RWPE1 (cell line): Measurements from ENCODE around the gene ADAMTS16.

Experiments used
- CTCF ChIA-PET: fragments of 350-600 bp; sonication (Branson Sonifier 250); formaldehyde crosslinking; extraction: SDS; loops from one replicate; lab custom pipeline; 2021; lab: Yijun Ruan, JAX
- POLR2A ChIA-PET: fragments of 400-600 bp; formaldehyde crosslinking; extraction: SDS; loops from one replicate; lab custom pipeline; 2020; ENCODE audit warnings: antibody characterized with exemption; ENCODE audit not compliant: low non-redundant PET; lab: Yijun Ruan, JAX
- DNase-seq: peaks from one replicate; pipeline ENCODE4 v3.0.0; 2012; ENCODE audit warnings: low spot score
- H3K27ac ChIP-seq: fragments of 450-650 bp; 2 replicates; pipeline ENCODE4 v1.5.1; 2017
- TF ChIP-seq, protein P1 (sequence below): fragments of 450-650 bp; conservative IDR thresholded peaks from 2 replicates; pipeline ENCODE4 v1.5.1; 2017; ENCODE audit warnings: low read depth, mild to moderate bottlenecking

The ADAMTS16 gene

DNA sequence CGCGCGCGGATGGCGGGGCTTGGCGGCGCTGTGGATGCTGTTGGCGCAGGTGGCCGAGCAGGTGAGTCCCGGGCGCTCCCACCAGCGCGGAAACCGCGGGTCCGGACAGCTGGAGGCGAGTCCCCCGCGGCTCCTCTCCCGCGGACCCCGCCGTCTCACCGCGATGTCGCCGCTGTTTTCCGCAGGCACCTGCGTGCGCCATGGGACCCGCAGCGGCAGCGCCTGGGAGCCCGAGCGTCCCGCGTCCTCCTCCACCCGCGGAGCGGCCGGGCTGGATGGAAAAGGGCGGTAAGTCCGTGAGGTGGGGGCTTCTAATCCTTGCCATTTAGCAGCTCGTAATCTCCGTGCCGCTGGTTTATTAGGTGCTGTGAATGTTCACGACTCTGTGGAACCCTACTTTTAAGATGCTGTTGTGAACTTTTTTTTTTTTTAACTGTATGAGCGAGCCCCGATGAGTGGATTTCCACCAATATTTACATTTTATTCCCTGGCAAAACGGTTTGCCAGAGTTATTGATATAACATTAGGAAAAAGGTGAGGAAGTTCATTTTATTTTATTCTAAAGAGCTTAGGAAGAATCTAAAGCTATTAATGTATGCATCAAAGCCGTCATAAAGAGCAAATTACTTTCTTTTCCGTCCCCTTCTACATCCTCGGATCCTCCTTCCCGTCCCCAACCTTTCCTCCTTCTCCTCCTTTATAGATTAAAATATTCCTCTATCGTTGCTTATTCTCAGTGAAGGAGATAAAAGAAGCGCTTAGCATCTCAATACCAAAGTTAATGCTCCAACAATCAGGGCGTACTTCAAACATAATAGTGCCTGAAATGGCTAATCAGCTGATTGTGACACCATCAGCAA, 579 bp downstream of the ADAMTS16 start:
- no peak overlapping the region for H3K27ac ChIP-seq
- no peak for DNase-seq
- CTCF ChIA-PET, result interaction anchor here (0.7 to 1.5 kb wide), 2 partner anchors 278 to 1358 kb away, joined by 3 to 8 read pairs; no protein-coding TSS in a partner anchor
- TF ChIP-seq, protein P1, sequence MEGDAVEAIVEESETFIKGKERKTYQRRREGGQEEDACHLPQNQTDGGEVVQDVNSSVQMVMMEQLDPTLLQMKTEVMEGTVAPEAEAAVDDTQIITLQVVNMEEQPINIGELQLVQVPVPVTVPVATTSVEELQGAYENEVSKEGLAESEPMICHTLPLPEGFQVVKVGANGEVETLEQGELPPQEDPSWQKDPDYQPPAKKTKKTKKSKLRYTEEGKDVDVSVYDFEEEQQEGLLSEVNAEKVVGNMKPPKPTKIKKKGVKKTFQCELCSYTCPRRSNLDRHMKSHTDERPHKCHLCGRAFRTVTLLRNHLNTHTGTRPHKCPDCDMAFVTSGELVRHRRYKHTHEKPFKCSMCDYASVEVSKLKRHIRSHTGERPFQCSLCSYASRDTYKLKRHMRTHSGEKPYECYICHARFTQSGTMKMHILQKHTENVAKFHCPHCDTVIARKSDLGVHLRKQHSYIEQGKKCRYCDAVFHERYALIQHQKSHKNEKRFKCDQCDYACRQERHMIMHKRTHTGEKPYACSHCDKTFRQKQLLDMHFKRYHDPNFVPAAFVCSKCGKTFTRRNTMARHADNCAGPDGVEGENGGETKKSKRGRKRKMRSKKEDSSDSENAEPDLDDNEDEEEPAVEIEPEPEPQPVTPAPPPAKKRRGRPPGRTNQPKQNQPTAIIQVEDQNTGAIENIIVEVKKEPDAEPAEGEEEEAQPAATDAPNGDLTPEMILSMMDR, result no peak
- POLR2A ChIA-PET, result no interaction called here

DNA sequence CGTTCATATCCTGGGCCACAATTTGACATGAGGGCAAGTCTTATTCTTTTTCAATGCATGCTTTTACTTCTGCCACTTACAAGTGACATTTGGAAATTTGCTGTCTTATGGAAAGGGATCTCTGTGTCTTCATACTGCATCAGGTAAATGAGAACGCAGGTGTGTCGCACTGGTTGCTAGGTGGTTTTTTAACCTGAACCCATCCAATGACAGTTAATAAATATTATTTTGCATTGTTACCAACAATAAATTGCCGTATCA, 1.1 kb downstream of the ADAMTS16 start:
- H3K27ac ChIP-seq, result no peak overlapping the region
- ChIA-PET CTCF (interaction anchor here (1.5 kb wide), 1 partner anchor 277 kb away, joined by 8 read pairs; no protein-coding TSS in a partner anchor), POLR2A (no interaction called here)
- TF ChIP-seq, protein P1, result no peak
- DNase-seq, result no peak

DNA sequence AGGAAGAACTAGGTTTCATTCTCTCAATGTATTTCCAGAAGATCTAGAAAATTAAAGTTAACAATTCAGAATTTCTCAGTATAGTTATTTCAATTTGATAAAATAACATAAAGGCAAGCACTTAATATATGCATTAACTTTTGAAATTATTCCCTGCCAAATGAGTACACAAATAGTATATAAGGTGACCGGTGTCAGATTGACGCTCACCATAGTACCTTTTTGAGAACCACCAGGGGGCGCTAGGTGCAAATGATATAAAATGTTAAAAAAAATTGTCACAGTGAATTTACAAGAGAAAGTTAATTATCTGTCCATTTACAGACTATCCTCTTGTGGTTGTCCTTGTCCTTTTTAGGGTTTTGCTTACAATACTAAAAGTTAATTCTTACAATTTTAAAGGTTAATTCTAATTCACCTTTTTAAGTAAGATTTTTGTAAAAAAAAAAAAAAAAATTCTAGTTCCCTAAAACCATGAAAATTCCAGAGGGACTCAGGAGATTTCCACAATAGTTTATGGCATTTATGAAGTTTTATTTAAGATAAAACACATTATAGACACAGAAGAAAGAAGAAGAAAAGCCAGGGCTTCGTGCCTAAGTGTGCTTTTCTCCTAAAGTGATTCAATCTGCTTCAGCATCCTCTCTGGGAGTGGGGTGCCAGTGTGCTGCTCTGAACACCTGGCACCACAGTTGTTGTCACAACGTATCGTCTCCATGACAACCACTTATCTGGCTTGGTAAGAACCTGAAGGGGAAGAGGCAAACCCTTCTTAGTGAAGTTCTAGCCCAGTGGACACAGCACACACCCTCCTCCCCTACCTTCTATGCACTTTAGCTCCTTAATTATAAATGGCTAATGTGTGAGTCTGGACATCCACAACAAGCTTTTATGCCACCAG, 1.7 kb downstream of the ADAMTS16 start:
- TF ChIP-seq, protein P1, result peak; percentile 82
- DNase-seq, result peak; percentile 35
- POLR2A ChIA-PET, result no interaction called here
- CTCF ChIA-PET, result interaction anchor here (0.7 to 1.1 kb wide), 4 partner anchors 197 to 278 kb away, joined by 3 to 5 read pairs (median 3); no protein-coding TSS in a partner anchor
- no peak overlapping the region for H3K27ac ChIP-seq

DNA sequence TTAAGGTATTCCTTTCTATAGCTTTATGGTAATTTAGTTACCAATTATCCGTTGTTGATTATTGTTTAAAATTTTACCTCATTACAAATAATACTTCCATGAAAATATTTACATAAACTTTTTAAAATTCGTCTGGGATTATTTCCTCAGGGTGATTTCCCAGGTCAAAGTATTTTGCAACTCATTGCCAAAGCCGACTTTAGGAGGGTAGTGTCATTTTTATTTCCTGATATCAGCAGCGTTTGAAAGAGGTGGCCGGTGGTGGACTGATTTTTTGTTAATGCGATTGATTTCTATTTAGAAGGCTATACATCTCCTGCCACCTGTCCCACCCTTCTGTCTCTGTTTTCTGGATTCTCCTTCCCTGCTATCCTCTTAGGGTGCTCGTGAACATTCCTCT, 4.3 kb downstream of the ADAMTS16 start:
- TF ChIP-seq, protein P1, result no peak
- ChIA-PET POLR2A (no interaction called here), CTCF (no interaction called here)
- no peak overlapping the region for H3K27ac ChIP-seq
- DNase-seq, result no peak

DNA sequence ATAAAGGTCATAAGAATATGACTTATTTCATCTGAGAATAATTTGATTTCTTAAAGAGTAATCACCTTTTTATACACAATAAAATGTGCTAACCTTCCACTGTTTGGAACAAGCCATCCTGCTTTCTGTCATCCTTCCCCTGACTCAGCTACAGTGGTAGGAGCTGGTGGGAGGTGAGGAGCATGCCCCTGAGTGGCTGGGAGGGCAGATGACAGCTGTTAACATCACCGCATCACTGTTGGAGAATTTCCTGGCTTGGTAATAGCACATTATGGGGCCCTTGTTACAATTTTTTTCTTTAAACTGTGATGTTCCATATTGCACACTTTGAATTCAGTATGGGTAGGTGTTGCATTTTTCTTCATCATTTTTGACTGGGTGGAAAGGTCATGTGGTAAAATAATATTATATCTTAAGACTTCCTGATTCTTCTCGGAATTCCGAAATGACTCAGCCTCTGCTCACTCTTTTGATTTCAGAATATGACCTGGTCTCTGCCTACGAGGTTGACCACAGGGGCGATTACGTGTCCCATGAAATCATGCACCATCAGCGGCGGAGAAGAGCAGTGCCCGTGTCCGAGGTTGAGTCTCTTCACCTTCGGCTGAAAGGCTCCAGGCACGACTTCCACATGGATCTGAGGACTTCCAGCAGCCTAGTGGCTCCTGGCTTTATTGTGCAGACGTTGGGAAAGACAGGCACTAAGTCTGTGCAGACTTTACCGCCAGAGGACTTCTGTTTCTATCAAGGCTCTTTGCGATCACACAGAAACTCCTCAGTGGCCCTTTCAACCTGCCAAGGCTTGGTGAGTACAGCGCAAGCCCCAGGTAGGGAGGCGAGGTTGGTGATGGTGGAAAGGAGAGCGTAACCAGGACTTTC, 5.8 kb downstream of the ADAMTS16 start:
- CTCF ChIA-PET, result interaction anchor here (0.9 kb wide), 1 partner anchor 22 kb away, joined by 4 read pairs; no protein-coding TSS in a partner anchor
- POLR2A ChIA-PET, result no interaction called here
- peak; percentile 50 for DNase-seq
- H3K27ac ChIP-seq, result no peak overlapping the region
- TF ChIP-seq, protein P1, result no peak
